ENCODE measurements around the gene LRSAM1. TPM values are rescaled to one million over a fixed set of nuclear protein-coding genes. Genes with fewer than 3 reads are reported as not detected.

LRSAM1 gene
- total and polyA plus RNA-seq, 4 donors, result 6.6 to 9.7 (median 7.1) TPM

- DNase-seq (ENCODE audit: low spot score), result no peak
- Histone ChIP-seq H3K9me3 (ENCODE audit: control insufficient read depth in 4 of 4, low read length in 3 of 4) (no peaks in the 10 kb centered on the region), H3K4me3 (ENCODE audit: low read depth in 1 of 3, low read length in 3 of 3) (no peak overlapping the region), H3K27me3 (ENCODE audit: control insufficient read depth in 4 of 4, insufficient read depth in 4 of 4, low read length in 3 of 4) (no peaks in the 10 kb centered on the region), H3K27ac (ENCODE audit: low read depth in 1 of 2, low read length in 2 of 2) (no peak overlapping the region), H3K9ac (ENCODE audit: low read depth in 1 of 2, low read length in 2 of 2) (no peak overlapping the region), H3K36me3 (ENCODE audit: control insufficient read depth in 4 of 4, insufficient read depth in 3 of 4, low read depth in 1 of 4, low read length in 3 of 4) (peaks cover 0 to 3% (median under 1%) of the 10 kb centered on the region in 4 donors), H3K4me1 (ENCODE audit: control insufficient read depth in 4 of 4, insufficient read depth in 4 of 4, low read length in 3 of 4) (no peaks in the 10 kb centered on the region)
- TF ChIP-seq RXRA (IDR thresholded peaks at IDR 0.05) (no peak), NR2F2 (IDR thresholded peaks at IDR 0.05) (no peak), REST (IDR thresholded peaks at IDR 0.05) (no peak), RAD21 (IDR thresholded peaks at IDR 0.05) (no peak), EGR1 (IDR thresholded peaks at IDR 0.05; ENCODE audit: low read depth in 2 of 2) (no peak), SP1 (IDR thresholded peaks at IDR 0.05) (no peak), YY1 (IDR thresholded peaks at IDR 0.05) (no peak), FOXA2 (IDR thresholded peaks at IDR 0.05) (no peak), JUND (IDR thresholded peaks at IDR 0.05) (no peak), FOXA1 (IDR thresholded peaks at IDR 0.05) (no peak), HNF4G (IDR thresholded peaks at IDR 0.05) (no peak), CTCF (IDR thresholded peaks at IDR 0.05; ENCODE audit: low read depth, low read length, missing input control) (no peak)
- WGBS, result 88% methylated on average over 42 of the region's 42 CpGs
These were observed 55.8 kb downstream of the LRSAM1 start for GRCh38 chr9:127506814-127507750.

- Histone ChIP-seq H3K4me1 (ENCODE audit: control insufficient read depth in 4 of 4, insufficient read depth in 4 of 4, low read length in 3 of 4) (no peaks in the 10 kb centered on the region), H3K36me3 (ENCODE audit: control insufficient read depth in 4 of 4, insufficient read depth in 3 of 4, low read depth in 1 of 4, low read length in 3 of 4) (no peaks in the 10 kb centered on the region), H3K27ac (ENCODE audit: low read depth in 1 of 2, low read length in 2 of 2) (no peak overlapping the region), H3K9me3 (ENCODE audit: control insufficient read depth in 4 of 4, low read length in 3 of 4) (no peaks in the 10 kb centered on the region), H3K9ac (ENCODE audit: low read depth in 1 of 2, low read length in 2 of 2) (no peak overlapping the region), H3K4me3 (ENCODE audit: low read depth in 1 of 3, low read length in 3 of 3) (no peak overlapping the region), H3K27me3 (ENCODE audit: control insufficient read depth in 4 of 4, insufficient read depth in 4 of 4, low read length in 3 of 4) (no peaks in the 10 kb centered on the region)
- TF ChIP-seq MAX (IDR thresholded peaks at IDR 0.05), result no peak
- no peak for TF ChIP-seq RXRA (IDR thresholded peaks at IDR 0.05)
- no peak for TF ChIP-seq JUND (IDR thresholded peaks at IDR 0.05)
- no peak for TF ChIP-seq HNF4G (IDR thresholded peaks at IDR 0.05)
- no peak for TF ChIP-seq HNF4A (conservative IDR thresholded peaks at IDR 0.05)
- no peak for TF ChIP-seq RAD21 (IDR thresholded peaks at IDR 0.05)
- TF ChIP-seq FOXA2 (IDR thresholded peaks at IDR 0.05), result no peak
- TF ChIP-seq ZBTB33 (IDR thresholded peaks at IDR 0.05), result no peak
- no peak for TF ChIP-seq ATF3 (IDR thresholded peaks at IDR 0.05)
- WGBS, result 90% methylated on average over 40 of the region's 40 CpGs
- DNase-seq (ENCODE audit: low spot score), result no peak
These were observed 56.7 kb downstream of the LRSAM1 start for GRCh38 chr9:127507751-127508648.

Measured in liver (tissue), 9 donors.